GM23248 (cell line): ENCODE results near the gene TCTN2.

ENCODE experiments used
- EZH2 ChIP-seq: fragments of 200-600 bp; sonication (generic); IDR thresholded peaks from 2 replicates; pipeline ENCODE4 v1.6.1; 2018; ENCODE audit warnings: antibody characterized with exemption, mild to moderate bottlenecking; ENCODE audit not compliant: insufficient read depth, poor library complexity, severe bottlenecking
- EZH2phosphoT487 ChIP-seq: fragments of 200-600 bp; sonication (generic); IDR thresholded peaks from 2 replicates; pipeline ENCODE4 v1.6.1; 2018; ENCODE audit warnings: antibody characterized with exemption, moderate library complexity, mild to moderate bottlenecking, low read depth; ENCODE audit not compliant: insufficient read depth

DNA sequence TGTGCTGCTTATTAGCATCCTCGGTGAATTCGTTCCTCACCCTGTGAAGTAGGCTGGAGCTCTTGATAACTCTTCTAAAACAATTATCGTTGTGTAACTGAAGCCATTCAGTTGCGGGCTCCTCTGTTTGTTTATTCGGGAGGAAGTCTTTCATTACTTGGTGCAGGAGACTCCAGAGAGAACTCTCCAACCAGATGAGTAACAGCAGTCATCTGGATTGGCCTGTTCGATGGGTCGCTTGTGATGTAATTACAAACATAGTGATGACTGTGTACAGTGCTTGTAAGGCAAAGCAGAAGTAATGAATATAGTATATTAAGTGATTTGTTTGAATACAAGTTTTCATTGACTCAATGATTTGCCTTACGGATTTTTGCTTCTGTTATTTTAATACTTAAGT lies 52.1 kb downstream of the TCTN2 start:
- TF ChIP-seq EZH2 = no peak
- no peak for TF ChIP-seq EZH2phosphoT487
